Naive B cell (primary cell): ENCODE data around the gene MYBPH. TPM values are rescaled to one million over a fixed set of nuclear protein-coding genes. Genes with fewer than 3 reads are reported as not detected.

ENCODE experiments used
- ATAC-seq, 2 donors: fragments of 150-1000 bp; cut with Tn5 transposase; 2 replicates each; pipeline ENCODE4 v1.10.0; 2021; ENCODE audit warnings: low read depth in 2 of 2, mild to moderate bottlenecking in 2 of 2, moderate library complexity in 2 of 2
- DNase-seq: peaks from one replicate; pipeline ENCODE4 v3.0.0; 2022
- H3K27ac Mint-ChIP-seq, 6 donors: one replicate each; pipeline ENCODE4 v1.8.0; 2020 to 2022; ENCODE audit warnings: mild to moderate bottlenecking in 6 of 6, mixed read lengths in 6 of 6, moderate library complexity in 5 of 6, inconsistent platforms in 2 of 6
- H3K27me3 Mint-ChIP-seq, 3 donors: one replicate each; pipeline ENCODE4 v1.8.0; 2021 to 2022; ENCODE audit warnings: mixed read lengths in 3 of 3, mild to moderate bottlenecking in 1 of 3
- H3K36me3 Mint-ChIP-seq, 2 donors: one replicate each; pipeline ENCODE4 v1.8.0; 2020 to 2022; ENCODE audit warnings: mixed read lengths in 2 of 2, inconsistent platforms in 1 of 2, mild to moderate bottlenecking in 1 of 2
- H3K4me1 Mint-ChIP-seq, 3 donors: one replicate each; pipeline ENCODE4 v1.8.0; 2020 to 2022; ENCODE audit warnings: mixed read lengths in 3 of 3, inconsistent platforms in 1 of 3, mild to moderate bottlenecking in 1 of 3, moderate library complexity in 1 of 3
- H3K4me3 Mint-ChIP-seq, 8 donors: one replicate each; pipeline ENCODE4 v1.8.0; 2020 to 2022; ENCODE audit warnings: mild to moderate bottlenecking in 8 of 8, mixed read lengths in 8 of 8, moderate library complexity in 8 of 8, inconsistent platforms in 2 of 8
- H3K9me3 Mint-ChIP-seq, 7 donors: one replicate each; pipeline ENCODE4 v1.8.0; 2020 to 2022; ENCODE audit warnings: mixed read lengths in 7 of 7, mild to moderate bottlenecking in 5 of 7, inconsistent platforms in 2 of 7, moderate library complexity in 1 of 7
- polyA plus RNA-seq, 6 donors: library from polyadenylated mRNA; unstranded; fragments of 300-500 nt; fragmentation: Illumina TruSeq; gene quantifications; one replicate each; pipeline ENCODE4 v1.2.3, GENCODE V29; 2021; ENCODE audit warnings: low read depth in 6 of 6

The MYBPH gene
- polyA plus RNA-seq: not detected

- Mint-ChIP-seq H3K27me3 (peaks cover 6 to 35% (median 17%) of the 10 kb centered on the region in 3 donors), H3K9me3 (no peaks in the 10 kb centered on the region), H3K36me3 (no peaks in the 10 kb centered on the region), H3K4me1 (peaks cover 0 to 38% (median 11%) of the 10 kb centered on the region in 3 donors), H3K4me3 (peak within 1 kb of the TSS in 1 of 8 donors; percentile 70), H3K27ac (peak within 1 kb of the TSS in 1 of 6 donors; percentile 56)
- ATAC-seq (no peak), DNase-seq (no peak)
These were observed at the start of gene MYBPH for GRCh38 chr1:203175237-203175826. Gene MYBPH (minus strand): TSS chr1:203175826. CDS start chr1:203175755, 71 bp downstream.

GRCh38 chr1:203225071-203225470 lies 49.4 kb upstream of the MYBPH start:
- peaks cover 0 to 30% (median 27%) of the 10 kb centered on the region in 3 donors for H3K27me3 Mint-ChIP-seq
- DNase-seq (no peak), ATAC-seq (no peak)
- H3K36me3 Mint-ChIP-seq: no peaks in the 10 kb centered on the region
- H3K9me3 Mint-ChIP-seq: no peaks in the 10 kb centered on the region
- H3K4me3 Mint-ChIP-seq: no peak overlapping the region
- H3K27ac Mint-ChIP-seq: peak overlapping the region in 1 of 6 donors; percentile 54
- no peaks in the 10 kb centered on the region for H3K4me1 Mint-ChIP-seq

- Mint-ChIP-seq H3K27ac (no peak overlapping the region), H3K4me3 (no peak overlapping the region), H3K27me3 (peaks cover 6 to 27% (median 22%) of the 10 kb centered on the region in 3 donors), H3K9me3 (no peaks in the 10 kb centered on the region), H3K4me1 (no peaks in the 10 kb centered on the region), H3K36me3 (no peaks in the 10 kb centered on the region)
- DNase-seq (no peak), ATAC-seq (no peak)
These were observed 47.6 kb upstream of the MYBPH start for GRCh38 chr1:203223012-203223775.

GRCh38 chr1:203219934-203220333 lies 44.3 kb upstream of the MYBPH start:
- Mint-ChIP-seq H3K4me3 (no peak overlapping the region), H3K9me3 (no peaks in the 10 kb centered on the region), H3K4me1 (peaks cover 0 to 7% (median 5%) of the 10 kb centered on the region in 3 donors), H3K27me3 (peaks cover 16 to 26% (median 25%) of the 10 kb centered on the region in 3 donors), H3K36me3 (no peaks in the 10 kb centered on the region), H3K27ac (no peak overlapping the region)
- ATAC-seq (no peak), DNase-seq (no peak)

GRCh38 chr1:203219171-203219570 lies 43.5 kb upstream of the MYBPH start:
- DNase-seq (no peak), ATAC-seq (no peak)
- H3K4me1 Mint-ChIP-seq: peaks cover 0 to 7% (median 5%) of the 10 kb centered on the region in 3 donors
- no peaks in the 10 kb centered on the region for H3K9me3 Mint-ChIP-seq
- H3K36me3 Mint-ChIP-seq: no peaks in the 10 kb centered on the region
- peaks cover 16 to 25% (median 23%) of the 10 kb centered on the region in 3 donors for H3K27me3 Mint-ChIP-seq
- H3K4me3 Mint-ChIP-seq: no peak overlapping the region
- no peak overlapping the region for H3K27ac Mint-ChIP-seq

GRCh38 chr1:203217668-203218067 lies 42.0 kb upstream of the MYBPH start:
- ATAC-seq: no peak
- H3K36me3 Mint-ChIP-seq: no peaks in the 10 kb centered on the region
- H3K27me3 Mint-ChIP-seq: peaks cover 16 to 30% (median 23%) of the 10 kb centered on the region in 3 donors
- H3K4me1 Mint-ChIP-seq: peaks cover 0 to 7% (median 5%) of the 10 kb centered on the region in 3 donors
- H3K4me3 Mint-ChIP-seq: no peak overlapping the region
- no peak overlapping the region for H3K27ac Mint-ChIP-seq
- no peak for DNase-seq
- H3K9me3 Mint-ChIP-seq: no peaks in the 10 kb centered on the region

GRCh38 chr1:203217139-203217655 lies 41.6 kb upstream of the MYBPH start:
- Mint-ChIP-seq H3K27me3 (peaks cover 16 to 31% (median 23%) of the 10 kb centered on the region in 3 donors), H3K9me3 (no peaks in the 10 kb centered on the region), H3K4me1 (peaks cover 0 to 7% (median 5%) of the 10 kb centered on the region in 3 donors), H3K4me3 (no peak overlapping the region), H3K36me3 (no peaks in the 10 kb centered on the region), H3K27ac (no peak overlapping the region)
- no peak for ATAC-seq
- no peak for DNase-seq

GRCh38 chr1:203216274-203217138 lies 40.9 kb upstream of the MYBPH start:
- ATAC-seq (peak; percentile 41 to 65), DNase-seq (peak; percentile 48)
- H3K9me3 Mint-ChIP-seq: no peaks in the 10 kb centered on the region
- H3K27me3 Mint-ChIP-seq: peaks cover 16 to 31% (median 23%) of the 10 kb centered on the region in 3 donors
- no peak overlapping the region for H3K27ac Mint-ChIP-seq
- H3K4me3 Mint-ChIP-seq: peak overlapping the region in 1 of 8 donors; percentile 61
- H3K36me3 Mint-ChIP-seq: no peaks in the 10 kb centered on the region
- H3K4me1 Mint-ChIP-seq: peaks cover 0 to 7% (median 5%) of the 10 kb centered on the region in 3 donors

- Mint-ChIP-seq H3K9me3 (peaks cover 0 to 2% (median 0%) of the 10 kb centered on the region in 7 donors), H3K4me1 (peaks cover 0 to 7% (median 5%) of the 10 kb centered on the region in 3 donors), H3K4me3 (no peak overlapping the region), H3K27me3 (peaks cover 16 to 31% (median 23%) of the 10 kb centered on the region in 3 donors), H3K36me3 (no peaks in the 10 kb centered on the region), H3K27ac (no peak overlapping the region)
- ATAC-seq (no peak), DNase-seq (no peak)
These were observed 39.9 kb upstream of the MYBPH start for GRCh38 chr1:203215573-203215972.

GRCh38 chr1:203214871-203215270 lies 39.2 kb upstream of the MYBPH start:
- ATAC-seq (no peak), DNase-seq (no peak)
- Mint-ChIP-seq H3K4me3 (no peak overlapping the region), H3K27me3 (peaks cover 16 to 31% (median 23%) of the 10 kb centered on the region in 3 donors), H3K36me3 (no peaks in the 10 kb centered on the region), H3K9me3 (peaks cover 0 to 2% (median 0%) of the 10 kb centered on the region in 7 donors), H3K27ac (peak overlapping the region in 3 of 6 donors; percentile 2 to 30 (median 17)), H3K4me1 (peaks cover 0 to 7% (median 5%) of the 10 kb centered on the region in 3 donors)

- Mint-ChIP-seq H3K4me1 (peaks cover 0 to 7% (median 5%) of the 10 kb centered on the region in 3 donors), H3K27me3 (peaks cover 9 to 25% (median 15%) of the 10 kb centered on the region in 3 donors), H3K4me3 (peak overlapping the region in 1 of 8 donors; percentile 29), H3K9me3 (peaks cover 0 to 2% (median 0%) of the 10 kb centered on the region in 7 donors), H3K27ac (no peak overlapping the region), H3K36me3 (no peaks in the 10 kb centered on the region)
- DNase-seq (no peak), ATAC-seq (no peak)
These were observed 37.5 kb upstream of the MYBPH start for GRCh38 chr1:203213126-203213525.

GRCh38 chr1:203211812-203212211 lies 36.2 kb upstream of the MYBPH start:
- H3K4me1 Mint-ChIP-seq: peaks cover 0 to 7% (median 5%) of the 10 kb centered on the region in 3 donors
- peaks cover 0 to 2% (median 0%) of the 10 kb centered on the region in 7 donors for H3K9me3 Mint-ChIP-seq
- no peaks in the 10 kb centered on the region for H3K36me3 Mint-ChIP-seq
- no peak overlapping the region for H3K27ac Mint-ChIP-seq
- no peak overlapping the region for H3K4me3 Mint-ChIP-seq
- DNase-seq (no peak), ATAC-seq (no peak)
- H3K27me3 Mint-ChIP-seq: peaks cover 8 to 25% (median 10%) of the 10 kb centered on the region in 3 donors

GRCh38 chr1:203210988-203211387 lies 35.4 kb upstream of the MYBPH start:
- H3K27ac Mint-ChIP-seq: no peak overlapping the region
- H3K27me3 Mint-ChIP-seq: peaks cover 0 to 17% (median 6%) of the 10 kb centered on the region in 3 donors
- peaks cover 0 to 1% (median 0%) of the 10 kb centered on the region in 3 donors for H3K4me1 Mint-ChIP-seq

More at GRCh38 chr1:203210988-203211387, 35.4 kb upstream of the MYBPH start:
- DNase-seq (no peak), ATAC-seq (no peak)
- peaks cover 0 to 2% (median 0%) of the 10 kb centered on the region in 7 donors for H3K9me3 Mint-ChIP-seq
- no peaks in the 10 kb centered on the region for H3K36me3 Mint-ChIP-seq
- peak overlapping the region in 1 of 8 donors; percentile 34 for H3K4me3 Mint-ChIP-seq
